SH-SY5Y (cell line): ENCODE measurements around the gene IL1RL1.

ENCODE experiments used
- GATA2 ChIP-seq: IDR thresholded peaks from 2 replicates; pipeline ENCODE4 v1.6.1; 2011; ENCODE audit warnings: mild to moderate bottlenecking, low read depth, low read length
- GATA3 ChIP-seq: IDR thresholded peaks from 2 replicates; pipeline ENCODE4 v1.6.1; 2011; ENCODE audit warnings: low read depth, mild to moderate bottlenecking, low read length, moderate library complexity

IL1RL1 gene

GRCh38 chr2:102342888-102343287, 31.5 kb downstream of the IL1RL1 start:
- TF ChIP-seq GATA3 (no peak), GATA2 (no peak)

GRCh38 chr2:102344397-102344796, 33.0 kb downstream of the IL1RL1 start:
- TF ChIP-seq GATA2 (no peak), GATA3 (no peak)

- TF ChIP-seq GATA3 (no peak), GATA2 (no peak)
Observed at GRCh38 chr2:102345329-102345920, 34.1 kb downstream of the IL1RL1 start.

- TF ChIP-seq GATA3, result no peak
- TF ChIP-seq GATA2, result no peak
Observed at GRCh38 chr2:102346381-102347130, 35.2 kb downstream of the IL1RL1 start.

GRCh38 chr2:102350137-102350793, 38.9 kb downstream of the IL1RL1 start:
- no peak for TF ChIP-seq GATA3
- no peak for TF ChIP-seq GATA2

- TF ChIP-seq GATA2 (no peak), GATA3 (no peak)
Observed at GRCh38 chr2:102355526-102356380, 44.4 kb downstream of the IL1RL1 start, which contains the start of gene IL18R1. TSS of gene IL18R1 (plus strand) at chr2:102355796. CDS start at chr2:102362661, 6,865 bp downstream.

- no peak for TF ChIP-seq GATA3
Observed at GRCh38 chr2:102356381-102356712, 45.0 kb downstream of the IL1RL1 start.

- TF ChIP-seq GATA2 (no peak), GATA3 (no peak)
Observed at GRCh38 chr2:102356741-102357140, 45.4 kb downstream of the IL1RL1 start.

- TF ChIP-seq GATA2 (no peak), GATA3 (no peak)
Observed at GRCh38 chr2:102357937-102358336, 46.6 kb downstream of the IL1RL1 start.

GRCh38 chr2:102358496-102358895, 47.1 kb downstream of the IL1RL1 start:
- TF ChIP-seq GATA2 (no peak), GATA3 (no peak)

GRCh38 chr2:102359527-102359926, 48.2 kb downstream of the IL1RL1 start:
- TF ChIP-seq GATA3 (no peak), GATA2 (no peak)

GRCh38 chr2:102361632-102362241, 50.4 kb downstream of the IL1RL1 start:
- TF ChIP-seq GATA3, result no peak

GRCh38 chr2:102365763-102366162, 54.4 kb downstream of the IL1RL1 start:
- TF ChIP-seq GATA3 (no peak), GATA2 (no peak)
